ENCODE data around the gene UBA3.

Gene UBA3

DNA sequence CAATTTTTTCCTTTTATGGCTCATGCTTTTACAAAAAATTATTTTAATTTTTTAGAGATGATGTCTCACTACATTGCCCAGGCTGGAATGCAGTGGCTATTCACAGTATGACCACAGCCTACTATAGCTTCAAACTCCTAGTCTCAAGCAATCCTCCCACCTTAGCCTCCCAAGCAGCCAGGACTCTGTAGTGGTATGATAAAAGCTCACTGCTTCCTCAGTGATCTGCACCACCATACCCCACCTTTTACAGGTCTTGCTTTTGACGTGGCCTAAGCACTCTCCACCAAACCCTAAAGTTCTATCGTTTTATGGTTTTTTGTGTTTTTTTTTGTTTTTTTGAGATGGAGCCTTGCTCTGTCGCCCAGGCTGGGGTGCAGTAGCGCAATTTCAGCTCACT is 14.0 kb downstream of the UBA3 start:
- no peak for DNase-seq (ENCODE audit: low read depth, low spot score)

GRCh38 chr3:69065318-69065964 is 14.7 kb downstream of the UBA3 start:
- DNase-seq (ENCODE audit: low read depth, low spot score): no peak

GRCh38 chr3:69063636-69064035 is 16.5 kb downstream of the UBA3 start:
- DNase-seq (ENCODE audit: low read depth, low spot score): no peak

GRCh38 chr3:69059688-69060087 is 20.5 kb downstream of the UBA3 start:
- no peak for DNase-seq (ENCODE audit: low read depth, low spot score)

GRCh38 chr3:69058947-69059224 is 21.3 kb downstream of the UBA3 start:
- DNase-seq (ENCODE audit: low read depth, low spot score): no peak

DNA sequence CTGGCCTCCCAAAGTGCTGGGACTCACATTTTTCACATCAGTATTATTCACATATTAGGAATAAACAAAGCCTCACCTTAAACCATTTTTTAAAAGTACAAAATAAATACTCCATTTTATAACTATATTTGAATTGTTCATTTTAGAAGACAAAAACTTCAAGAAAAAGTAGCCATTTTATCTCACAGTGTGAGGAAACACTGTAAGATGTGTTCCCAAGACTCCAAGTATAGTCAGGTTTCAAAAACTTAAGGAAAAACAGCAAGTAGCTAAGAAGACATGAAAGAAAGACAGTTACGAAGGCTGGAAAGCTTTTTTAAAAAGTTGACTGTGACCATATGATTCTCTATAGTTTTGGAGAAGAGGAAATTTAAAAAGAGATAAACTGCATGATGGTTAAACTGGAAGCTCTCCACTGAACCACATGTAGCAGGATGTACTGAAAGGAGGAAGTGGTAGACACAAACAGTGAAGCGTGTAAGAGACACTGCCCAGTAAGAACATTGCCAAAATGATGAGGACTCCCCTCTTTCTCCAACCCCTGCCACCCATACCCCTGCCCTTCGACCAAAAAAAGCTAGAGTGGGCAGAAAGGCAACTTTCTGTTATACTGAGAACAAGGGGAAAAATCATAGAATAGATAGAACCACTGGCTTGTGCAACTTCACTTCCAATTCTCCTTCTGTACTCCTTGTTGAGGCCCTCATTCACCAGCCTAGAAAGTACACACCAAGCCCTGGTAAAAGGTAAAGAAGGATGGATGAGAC is 21.8 kb downstream of the UBA3 start:
- DNase-seq (ENCODE audit: low read depth, low spot score): no peak

- DNase-seq (ENCODE audit: low read depth, low spot score): no peak
Observed at GRCh38 chr3:69052472-69052898, 27.7 kb downstream of the UBA3 start.

DNA sequence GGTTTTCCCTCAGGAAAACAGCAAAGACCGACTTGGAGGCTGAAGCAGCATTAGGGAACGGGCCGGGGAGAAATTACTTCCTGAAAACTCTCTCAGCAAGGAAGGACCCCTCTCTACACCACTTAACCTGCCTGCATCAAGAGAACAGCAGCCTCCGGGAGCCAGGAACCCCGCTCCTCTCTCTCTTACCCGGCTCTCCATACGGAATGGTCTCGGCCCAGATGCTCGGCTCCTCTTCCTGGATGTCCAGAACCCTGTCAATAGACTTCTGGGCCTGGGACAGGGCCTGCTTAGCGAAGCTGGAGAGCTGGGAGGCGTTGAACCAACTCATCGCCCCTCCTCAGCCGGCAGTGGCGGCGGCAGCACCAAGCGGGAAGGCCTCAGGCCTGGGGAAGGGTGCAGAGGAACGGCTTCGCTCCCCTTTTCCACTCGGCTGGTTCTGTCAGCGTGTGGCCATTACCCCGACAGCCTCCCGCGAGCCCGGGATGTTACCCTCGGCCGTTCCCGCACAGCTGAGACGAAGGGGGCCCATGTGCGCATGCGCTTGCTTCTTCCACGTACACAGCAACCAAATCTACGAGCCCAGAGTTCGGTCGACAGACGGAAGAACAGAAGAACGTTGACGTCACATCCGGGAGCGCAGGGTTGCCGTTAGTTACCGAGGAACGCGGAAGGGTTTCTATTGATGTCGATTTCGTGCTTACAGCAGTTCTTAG is 28.3 kb downstream of the UBA3 start, which contains the start of gene TMF1:
TSS of gene TMF1 (minus strand) at position 578 of the 716 bp plus-strand sequence. CDS start at position 331, 247 bp downstream.
- peak; percentile 98 for DNase-seq (ENCODE audit: low read depth, low spot score)

DNA sequence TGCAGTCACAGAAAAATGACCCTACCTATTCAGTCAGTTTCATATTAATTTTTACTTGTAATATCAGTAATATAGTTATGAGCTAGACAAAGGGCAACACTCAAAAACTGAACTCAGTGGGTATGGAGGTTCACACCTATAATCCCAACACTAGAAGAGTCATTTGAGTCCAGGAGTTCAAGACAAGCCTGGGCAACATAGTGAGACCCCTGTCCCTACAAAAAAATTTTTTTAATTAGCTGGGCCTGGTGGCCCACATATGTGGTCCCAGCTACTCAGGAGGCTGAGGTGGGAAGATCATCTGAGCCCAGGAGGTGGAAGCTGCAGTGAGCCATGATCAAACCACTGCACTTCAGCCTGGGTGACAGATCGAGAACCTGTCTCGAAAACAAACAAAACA is 31.2 kb downstream of the UBA3 start:
- DNase-seq (ENCODE audit: low read depth, low spot score): no peak

- no peak for DNase-seq (ENCODE audit: low read depth, low spot score)
Observed at GRCh38 chr3:69044608-69045007, 35.6 kb downstream of the UBA3 start.

DNA sequence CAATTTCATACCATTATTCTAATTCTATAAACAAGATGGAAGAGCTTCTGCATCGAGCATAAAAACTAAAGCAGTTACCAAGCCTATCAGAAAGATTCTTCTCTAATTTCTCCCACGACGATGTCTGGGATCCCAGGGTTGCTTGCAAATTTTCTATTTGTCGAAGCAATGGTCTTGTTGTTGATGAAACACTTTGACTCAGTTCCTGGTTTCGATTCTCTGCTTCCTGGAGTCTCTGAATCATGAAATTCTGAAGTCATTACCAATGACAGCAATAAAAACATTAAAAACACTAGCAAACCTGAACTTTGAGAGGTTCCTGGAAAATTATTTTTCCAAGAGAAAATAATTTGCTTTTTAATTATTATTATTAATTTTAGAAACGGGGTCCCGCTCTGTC is 46.7 kb downstream of the UBA3 start:
- DNase-seq (ENCODE audit: low read depth, low spot score): no peak

DNA sequence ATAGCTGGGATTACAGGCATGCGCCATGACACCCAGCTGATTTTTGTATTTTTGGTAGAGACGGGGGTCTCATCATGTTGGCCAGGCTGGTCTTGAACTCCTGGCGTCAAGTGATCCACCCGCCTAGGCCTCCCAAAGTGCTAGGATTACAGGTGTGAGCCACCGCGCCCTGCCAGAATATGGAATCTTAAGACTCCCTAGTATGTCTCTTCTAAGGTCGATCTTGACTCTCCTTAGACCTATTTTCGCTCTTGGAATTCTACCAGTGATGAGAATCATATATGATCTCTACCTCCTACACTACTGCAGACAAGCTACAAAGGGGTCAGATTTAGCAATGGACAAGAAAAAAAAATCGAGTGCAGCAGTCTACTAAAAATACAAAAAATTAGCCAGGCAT is 47.4 kb downstream of the UBA3 start:
- no peak for DNase-seq (ENCODE audit: low read depth, low spot score)

GRCh38 chr3:69032142-69032541 is 48.0 kb downstream of the UBA3 start:
- no peak for DNase-seq (ENCODE audit: low read depth, low spot score)

- DNase-seq (ENCODE audit: low read depth, low spot score): no peak
Observed at GRCh38 chr3:69031635-69032034, 48.5 kb downstream of the UBA3 start.

- DNase-seq (ENCODE audit: low read depth, low spot score): no peak
Observed at GRCh38 chr3:69020857-69021256, 59.3 kb downstream of the UBA3 start.

- DNase-seq (ENCODE audit: low read depth, low spot score): no peak
Observed at GRCh38 chr3:69020424-69020823, 59.7 kb downstream of the UBA3 start.

DNA sequence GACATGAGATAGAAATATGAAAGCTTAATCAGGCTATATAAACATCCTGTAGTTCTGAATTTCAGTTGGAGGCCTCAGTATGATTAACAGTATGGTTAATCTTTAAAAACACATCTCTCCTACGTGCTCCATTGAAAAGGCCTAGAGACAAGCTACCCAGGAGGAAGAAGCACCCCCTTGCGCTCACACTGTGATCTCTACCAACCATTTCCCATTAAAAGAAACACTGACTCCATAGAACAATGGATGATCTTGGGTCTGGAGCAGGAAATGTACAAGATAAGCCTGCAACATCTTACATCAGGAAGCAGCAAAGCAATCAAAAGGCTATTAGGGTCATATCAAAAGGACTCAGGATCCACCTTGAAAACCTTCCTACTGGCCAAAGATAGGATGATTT is 63.3 kb downstream of the UBA3 start:
- no peak for DNase-seq (ENCODE audit: low read depth, low spot score)

DNA sequence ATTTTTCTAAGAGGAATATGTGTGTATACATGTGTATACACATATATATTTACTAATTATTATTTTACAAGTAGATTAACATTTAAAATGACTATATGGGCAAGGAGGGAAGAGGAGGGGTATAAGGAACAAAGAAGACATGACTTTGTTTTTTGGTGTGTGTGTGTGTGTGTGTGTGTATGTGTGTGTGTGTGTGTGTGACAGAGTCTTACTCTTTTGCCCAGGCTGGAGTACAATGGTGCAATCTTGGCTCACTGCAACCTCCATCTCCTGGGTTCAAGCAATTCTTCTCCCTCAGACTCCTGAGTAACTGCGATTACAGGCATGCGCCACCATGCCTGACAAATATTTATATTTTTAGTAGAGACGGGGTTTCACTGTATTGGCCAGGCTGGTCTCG is 64.1 kb downstream of the UBA3 start:
- no peak for DNase-seq (ENCODE audit: low read depth, low spot score)

- DNase-seq (ENCODE audit: low read depth, low spot score): no peak
Observed at GRCh38 chr3:69014022-69014580, 66.1 kb downstream of the UBA3 start.

DNA sequence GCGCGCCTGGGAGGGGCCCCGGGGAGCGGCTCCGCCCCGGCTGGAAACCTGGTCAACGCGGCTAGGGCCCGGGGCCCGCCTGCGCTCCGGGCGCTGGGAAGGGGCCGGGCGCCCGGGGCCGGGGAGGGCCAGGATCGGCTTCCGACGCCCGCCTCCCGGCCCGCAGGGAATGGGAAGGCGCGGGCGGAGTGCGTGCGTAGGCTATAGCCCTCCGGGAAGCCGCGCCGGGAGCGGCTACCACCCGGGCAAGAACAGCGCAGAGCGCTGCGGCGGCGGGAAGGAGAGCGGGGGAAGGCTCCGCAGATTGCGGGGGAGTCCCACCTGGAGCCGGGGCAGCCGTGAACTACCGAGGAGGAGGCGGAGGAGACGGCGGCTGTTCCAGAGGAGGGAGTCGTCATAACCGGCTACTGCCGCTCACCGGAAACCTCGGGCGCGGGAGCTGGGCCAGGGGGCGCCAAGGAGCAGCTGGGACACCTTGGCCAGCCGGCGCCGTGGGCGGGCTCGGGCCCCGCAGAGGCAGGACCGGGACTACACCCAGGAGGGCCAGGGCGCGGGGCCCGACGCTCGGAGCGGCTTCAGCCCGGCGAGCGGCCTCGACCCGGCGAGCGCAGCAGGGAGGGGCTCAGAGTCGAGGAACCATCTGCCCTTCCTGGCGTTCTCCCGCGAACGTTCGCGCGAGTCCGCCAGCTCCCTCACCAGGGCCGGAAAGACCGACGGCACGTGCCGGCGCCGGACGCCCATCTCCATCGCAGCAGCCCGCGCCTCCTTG is 66.7 kb downstream of the UBA3 start, which contains the start of gene EOGT:
TSS of gene EOGT (minus strand) at position 432 of the 769 bp plus-strand sequence. CDS start 3,838 bp downstream, outside the sequence.
- no peak for DNase-seq (ENCODE audit: low read depth, low spot score)

DNA sequence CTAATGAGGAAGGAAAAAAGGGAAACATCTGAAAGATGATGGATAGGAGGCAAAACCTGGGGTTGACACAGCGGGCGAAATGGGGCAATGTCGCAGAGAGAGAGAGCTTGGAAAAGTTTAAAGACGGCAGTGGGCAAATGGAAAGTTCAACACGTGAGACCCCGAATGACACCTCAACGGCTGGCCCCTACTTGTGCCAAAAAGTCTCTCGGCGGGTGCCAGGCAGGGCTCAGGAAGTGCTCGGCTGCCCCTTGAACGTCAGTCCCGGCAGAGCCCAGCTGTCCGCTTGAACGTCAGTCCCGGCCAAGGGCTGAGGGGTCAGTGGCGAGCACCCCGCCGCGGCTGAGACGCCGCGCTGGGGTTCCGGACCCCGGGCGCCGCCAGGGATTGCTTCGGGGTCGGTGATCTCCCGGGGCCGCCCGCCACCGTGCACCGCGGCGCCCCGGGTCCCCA is 67.3 kb downstream of the UBA3 start:
- DNase-seq (ENCODE audit: low read depth, low spot score): no peak
